KMS-11 (cell line): ENCODE measurements around the gene MAP7D2.

Experiments
- H2AFZ ChIP-seq: fragments of 200-600 bp; sonication (generic); 2 replicates; pipeline ENCODE4 v1.6.1; 2016; ENCODE audit warnings: antibody characterized with exemption, mixed run types, low read depth
- H3K27ac ChIP-seq: fragments of 200-600 bp; sonication (generic); 2 replicates; pipeline ENCODE4 v1.6.1; 2016; ENCODE audit warnings: mild to moderate bottlenecking, mixed run types
- H3K27me3 ChIP-seq: fragments of 200-600 bp; sonication (generic); 2 replicates; pipeline ENCODE4 v1.6.1; 2017; ENCODE audit warnings: mild to moderate bottlenecking, low read depth, mixed run types, moderate library complexity; ENCODE audit not compliant: insufficient read depth
- H3K36me3 ChIP-seq: fragments of 200-600 bp; sonication (generic); 2 replicates; pipeline ENCODE4 v1.6.1; 2017; ENCODE audit warnings: mild to moderate bottlenecking, mixed run types; ENCODE audit not compliant: insufficient read depth
- H3K4me1 ChIP-seq: fragments of 200-600 bp; sonication (generic); 2 replicates; pipeline ENCODE4 v1.6.1; 2016; ENCODE audit warnings: mild to moderate bottlenecking, low read depth, mixed run types; ENCODE audit not compliant: poor library complexity, severe bottlenecking
- H3K4me2 ChIP-seq: fragments of 200-600 bp; sonication (generic); 2 replicates; pipeline ENCODE4 v1.7.0; 2016; ENCODE audit warnings: mild to moderate bottlenecking, mixed run types
- H3K4me3 ChIP-seq: fragments of 200-600 bp; sonication (generic); IDR thresholded peaks from 2 replicates; pipeline ENCODE4 v1.6.1; 2017; ENCODE audit warnings: low read depth, low read length, mixed read lengths; ENCODE audit not compliant: insufficient read depth
- H3K79me2 ChIP-seq: fragments of 200-600 bp; sonication (generic); 2 replicates; pipeline ENCODE4 v1.6.1; 2016; ENCODE audit warnings: low read depth, mixed run types; ENCODE audit not compliant: insufficient read depth
- H3K9ac ChIP-seq: fragments of 200-600 bp; sonication (generic); 2 replicates; pipeline ENCODE4 v1.6.1; 2016; ENCODE audit warnings: mild to moderate bottlenecking, mixed run types
- H4K20me1 ChIP-seq: fragments of 200-600 bp; sonication (generic); 2 replicates; pipeline ENCODE4 v1.6.1; 2016; ENCODE audit warnings: mild to moderate bottlenecking, mixed run types; ENCODE audit not compliant: insufficient read depth
- TF ChIP-seq, protein P1 (sequence below): fragments of 200-600 bp; sonication (generic); conservative IDR thresholded peaks from 2 replicates; pipeline ENCODE4 v1.6.1; 2017; ENCODE audit warnings: low read depth, mild to moderate bottlenecking, antibody characterized with exemption, low read length, moderate library complexity, mixed read lengths

MAP7D2 gene

DNA sequence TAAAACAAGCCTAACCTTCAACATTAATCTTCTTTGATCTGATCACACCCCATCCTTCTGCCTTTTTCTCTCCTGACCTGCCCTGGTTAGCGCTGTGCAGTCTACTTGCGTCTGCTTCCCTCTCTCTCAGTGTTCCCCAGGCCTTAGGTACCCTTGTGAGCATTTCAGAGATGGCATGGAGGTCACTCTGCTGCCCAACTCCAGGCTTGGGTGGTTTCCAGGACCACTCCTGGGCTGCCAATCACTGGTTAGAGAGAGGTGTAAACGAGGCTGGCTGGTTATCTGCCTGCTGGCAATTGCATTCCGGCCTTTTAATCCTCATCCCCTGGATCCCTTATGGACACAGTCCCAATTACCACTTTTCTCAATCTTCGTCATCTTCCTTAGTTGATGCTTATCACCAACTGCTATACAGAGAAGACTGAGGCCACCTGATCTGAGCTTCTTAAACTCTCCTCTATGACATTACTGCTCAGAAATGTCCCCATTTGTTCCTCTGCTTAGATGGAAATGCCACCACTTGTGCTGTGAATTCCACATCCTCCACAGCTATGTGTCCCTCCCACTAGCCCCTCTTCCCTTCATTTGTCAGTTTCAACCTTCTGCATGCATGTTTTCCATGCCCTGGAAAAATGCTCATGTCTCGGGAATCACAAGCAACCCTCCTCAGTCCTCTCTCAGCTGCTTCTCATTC, 96.9 kb downstream of the MAP7D2 start:
- Histone ChIP-seq H4K20me1 (no peaks in the 10 kb centered on the region), H3K36me3 (no peaks in the 10 kb centered on the region), H3K79me2 (no peaks in the 10 kb centered on the region), H3K4me3 (no peak overlapping the region), H3K27me3 (no peaks in the 10 kb centered on the region), H3K4me2 (no peak overlapping the region), H3K4me1 (no peaks in the 10 kb centered on the region), H3K9ac (no peak overlapping the region), H2AFZ (no peak overlapping the region), H3K27ac (no peak overlapping the region)
- TF ChIP-seq, protein P1, sequence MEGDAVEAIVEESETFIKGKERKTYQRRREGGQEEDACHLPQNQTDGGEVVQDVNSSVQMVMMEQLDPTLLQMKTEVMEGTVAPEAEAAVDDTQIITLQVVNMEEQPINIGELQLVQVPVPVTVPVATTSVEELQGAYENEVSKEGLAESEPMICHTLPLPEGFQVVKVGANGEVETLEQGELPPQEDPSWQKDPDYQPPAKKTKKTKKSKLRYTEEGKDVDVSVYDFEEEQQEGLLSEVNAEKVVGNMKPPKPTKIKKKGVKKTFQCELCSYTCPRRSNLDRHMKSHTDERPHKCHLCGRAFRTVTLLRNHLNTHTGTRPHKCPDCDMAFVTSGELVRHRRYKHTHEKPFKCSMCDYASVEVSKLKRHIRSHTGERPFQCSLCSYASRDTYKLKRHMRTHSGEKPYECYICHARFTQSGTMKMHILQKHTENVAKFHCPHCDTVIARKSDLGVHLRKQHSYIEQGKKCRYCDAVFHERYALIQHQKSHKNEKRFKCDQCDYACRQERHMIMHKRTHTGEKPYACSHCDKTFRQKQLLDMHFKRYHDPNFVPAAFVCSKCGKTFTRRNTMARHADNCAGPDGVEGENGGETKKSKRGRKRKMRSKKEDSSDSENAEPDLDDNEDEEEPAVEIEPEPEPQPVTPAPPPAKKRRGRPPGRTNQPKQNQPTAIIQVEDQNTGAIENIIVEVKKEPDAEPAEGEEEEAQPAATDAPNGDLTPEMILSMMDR, result no peak

DNA sequence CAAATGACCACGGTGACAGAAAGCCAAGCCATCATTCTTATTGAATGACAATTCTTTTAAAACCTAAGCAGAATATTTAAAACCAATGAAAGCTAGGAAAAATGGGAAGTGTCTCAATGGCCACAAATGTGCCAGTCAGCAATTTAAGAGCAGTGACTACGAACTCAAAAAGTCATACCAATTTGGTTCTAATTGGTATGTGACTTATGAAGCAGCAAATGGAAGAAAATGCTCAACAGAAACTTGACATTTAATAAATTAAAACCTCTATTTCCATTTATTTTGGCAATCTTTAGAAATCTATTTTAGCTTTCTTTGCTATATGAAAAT, 100.1 kb downstream of the MAP7D2 start:
- TF ChIP-seq, protein P1, result no peak
- H4K20me1 ChIP-seq, result no peaks in the 10 kb centered on the region
- no peaks in the 10 kb centered on the region for H3K79me2 ChIP-seq
- no peak overlapping the region for H3K4me2 ChIP-seq
- H3K27ac ChIP-seq, result no peak overlapping the region
- H3K36me3 ChIP-seq, result no peaks in the 10 kb centered on the region
- no peak overlapping the region for H3K4me3 ChIP-seq
- H3K4me1 ChIP-seq, result no peaks in the 10 kb centered on the region
- no peak overlapping the region for H2AFZ ChIP-seq
- no peak overlapping the region for H3K9ac ChIP-seq
- H3K27me3 ChIP-seq, result no peaks in the 10 kb centered on the region

DNA sequence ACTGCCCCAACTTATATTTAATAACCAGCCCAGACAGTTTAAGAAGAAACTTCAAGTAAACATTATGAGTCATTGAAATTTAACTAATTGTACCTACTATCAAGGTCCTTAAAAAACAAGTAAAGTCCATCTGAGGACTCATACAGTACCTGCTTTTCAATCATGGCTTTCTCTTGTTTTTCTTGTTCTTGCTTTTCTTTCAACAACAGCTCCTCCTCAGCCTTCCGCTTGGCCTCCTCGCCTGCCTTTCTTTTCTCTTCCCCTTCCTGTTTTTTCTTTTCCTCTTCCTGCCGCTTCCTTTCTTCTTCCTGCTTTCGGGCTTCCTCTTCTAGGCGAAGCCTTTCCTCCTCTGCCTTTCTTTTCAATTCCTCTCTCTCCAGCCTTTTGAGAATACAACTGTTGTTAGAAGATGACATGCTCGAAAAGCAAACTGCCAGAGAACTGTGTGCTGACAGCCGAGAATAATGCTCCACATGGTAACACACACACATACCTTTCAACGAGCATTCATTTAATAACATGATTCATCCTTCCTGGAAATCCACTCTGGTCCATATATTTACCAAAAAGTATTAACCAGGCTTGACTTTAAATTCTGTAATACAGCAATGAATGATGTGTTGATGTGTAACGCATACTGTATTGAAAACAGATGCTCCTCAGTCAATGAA, 100.6 kb downstream of the MAP7D2 start:
- Histone ChIP-seq H3K79me2 (no peaks in the 10 kb centered on the region), H3K27me3 (no peaks in the 10 kb centered on the region), H4K20me1 (no peaks in the 10 kb centered on the region), H3K4me3 (no peak overlapping the region), H2AFZ (no peak overlapping the region), H3K4me1 (no peaks in the 10 kb centered on the region), H3K36me3 (no peaks in the 10 kb centered on the region), H3K4me2 (no peak overlapping the region), H3K27ac (no peak overlapping the region), H3K9ac (no peak overlapping the region)
- TF ChIP-seq, protein P1, result no peak

DNA sequence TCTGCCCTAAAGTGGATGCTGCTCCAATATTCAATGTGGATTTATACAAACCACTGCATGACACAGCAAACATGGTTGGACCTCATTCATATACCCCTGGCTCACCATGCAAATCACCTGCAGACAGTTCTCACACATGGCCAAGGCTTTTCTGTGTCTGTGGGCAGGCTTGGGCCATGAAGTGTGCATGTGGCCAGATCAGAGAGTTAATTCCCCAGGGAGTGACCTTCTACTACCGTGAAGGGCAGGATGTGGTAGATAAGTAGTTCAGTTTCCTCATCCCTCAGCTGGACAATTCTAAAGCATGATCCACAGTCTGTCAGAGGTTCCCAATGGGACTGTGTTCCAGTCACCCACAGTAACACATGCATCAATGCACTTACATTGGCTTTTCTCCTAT, 101.3 kb downstream of the MAP7D2 start:
- no peaks in the 10 kb centered on the region for H3K36me3 ChIP-seq
- H3K9ac ChIP-seq, result no peak overlapping the region
- H3K79me2 ChIP-seq, result no peaks in the 10 kb centered on the region
- TF ChIP-seq, protein P1, result no peak
- H3K4me3 ChIP-seq, result no peak overlapping the region
- no peak overlapping the region for H3K4me2 ChIP-seq
- H3K27ac ChIP-seq, result no peak overlapping the region
- no peaks in the 10 kb centered on the region for H3K4me1 ChIP-seq
- H4K20me1 ChIP-seq, result no peaks in the 10 kb centered on the region
- no peaks in the 10 kb centered on the region for H3K27me3 ChIP-seq
- no peak overlapping the region for H2AFZ ChIP-seq
